Epithelial cell of proximal tubule (primary cell): ENCODE data around the gene PTCD1. TPM values are rescaled to one million over a fixed set of nuclear protein-coding genes. Genes with fewer than 3 reads are reported as not detected.

Experiments used
- DNase-seq: peaks from one replicate; pipeline ENCODE4 v3.0.0-alpha.2; 2011; ENCODE audit warnings: low read depth
- H3K4me3 ChIP-seq: 2 replicates; pipeline ENCODE4 v1.5.1; 2011; ENCODE audit warnings: low read depth, mild to moderate bottlenecking, low read length
- CTCF ChIP-seq: conservative IDR thresholded peaks from 2 replicates; pipeline ENCODE4 v1.5.1; 2012; ENCODE audit warnings: low read depth, mild to moderate bottlenecking, low read length
- total RNA-seq: library from RNA; depleted of rRNA; stranded (reverse); fragments of >200 nt; gene quantifications from 2 replicates; pipeline ENCODE4 v1.2.3, GENCODE V29; 2015

Gene PTCD1
- total RNA-seq, 1 donor from 2014 or later = 4.0 TPM

DNA sequence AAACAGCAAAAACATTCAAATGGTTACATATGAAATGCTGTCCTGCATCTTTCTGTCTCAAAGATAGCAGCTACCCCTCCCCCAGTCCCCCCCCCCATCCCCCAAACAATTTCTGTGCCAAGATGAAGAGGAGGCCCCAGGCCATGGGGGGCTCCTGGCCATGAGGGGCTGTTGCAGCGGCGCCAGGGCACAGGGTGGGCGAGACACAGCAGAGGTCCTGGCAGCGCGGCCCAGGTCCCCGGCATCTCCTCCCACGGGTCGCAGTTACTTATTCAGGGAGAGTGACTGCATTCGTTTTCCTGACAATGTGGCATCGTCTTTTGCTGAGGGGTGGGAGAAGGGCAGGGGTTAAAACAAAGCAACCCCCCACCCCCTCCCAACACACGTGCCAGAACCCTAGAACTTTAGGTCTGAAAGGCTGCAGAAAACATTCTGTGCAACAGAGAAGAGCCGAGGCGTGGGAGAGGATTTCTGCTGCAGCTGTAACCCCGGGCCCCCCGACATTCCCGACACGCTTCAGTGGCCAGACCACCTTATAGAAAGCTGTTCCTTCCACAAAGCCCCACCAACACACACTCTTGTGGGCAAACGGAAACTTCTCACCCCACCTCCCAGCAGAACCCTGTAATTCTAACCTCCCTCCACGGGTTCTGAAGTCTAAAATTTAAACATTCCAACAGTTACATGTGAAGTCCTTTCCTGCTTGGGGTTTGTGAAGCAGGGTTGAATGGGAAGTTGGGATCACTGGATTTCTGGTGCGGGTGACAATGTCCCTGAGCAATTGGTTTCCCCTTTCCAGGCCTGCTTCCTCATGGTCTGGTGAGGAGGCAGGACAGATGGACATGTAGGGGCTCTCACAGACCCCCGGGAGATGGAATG, 41.9 kb downstream of the PTCD1 start:
- no peak for DNase-seq
- no peak overlapping the region for H3K4me3 ChIP-seq
- no peak for TF ChIP-seq CTCF

DNA sequence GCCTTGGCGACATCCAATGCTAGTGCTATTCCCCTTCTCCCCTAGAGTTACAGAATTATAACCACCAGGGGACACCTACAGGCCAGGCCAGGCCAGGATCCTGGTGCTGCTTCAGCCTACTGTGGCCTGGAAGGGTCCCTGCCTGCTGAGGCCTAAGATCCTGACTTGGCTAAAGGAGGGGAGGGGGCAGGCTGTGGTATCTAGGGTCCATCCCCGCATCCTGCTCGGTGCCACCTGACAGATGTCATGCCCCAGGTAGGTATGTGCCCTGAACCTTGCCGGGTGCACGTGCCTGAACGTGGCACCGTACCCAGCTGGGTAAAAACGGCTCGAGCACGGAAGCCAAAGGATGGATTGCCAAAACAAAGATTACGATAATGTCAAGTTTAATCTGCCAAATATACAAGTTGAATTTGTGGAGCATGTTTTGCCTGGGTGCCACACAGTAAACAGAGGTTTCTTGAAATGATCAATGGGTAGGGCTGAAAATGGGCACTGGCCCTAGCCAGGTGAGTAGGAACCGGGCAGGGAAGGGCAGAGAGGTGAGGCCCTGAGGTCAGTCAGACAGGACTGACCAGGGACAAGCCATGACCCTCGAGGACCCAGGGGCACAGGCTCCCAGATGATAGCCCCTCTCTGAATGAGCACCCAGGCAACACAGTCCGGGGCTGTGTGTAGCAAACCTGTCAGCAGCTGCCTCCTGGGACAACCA, 42.8 kb downstream of the PTCD1 start:
- peak; percentile 25 for TF ChIP-seq CTCF
- no peak overlapping the region for H3K4me3 ChIP-seq
- no peak for DNase-seq

GRCh38 chr7:99394188-99394502, 44.5 kb downstream of the PTCD1 start:
- no peak overlapping the region for H3K4me3 ChIP-seq
- no peak for TF ChIP-seq CTCF
- DNase-seq = no peak

DNA sequence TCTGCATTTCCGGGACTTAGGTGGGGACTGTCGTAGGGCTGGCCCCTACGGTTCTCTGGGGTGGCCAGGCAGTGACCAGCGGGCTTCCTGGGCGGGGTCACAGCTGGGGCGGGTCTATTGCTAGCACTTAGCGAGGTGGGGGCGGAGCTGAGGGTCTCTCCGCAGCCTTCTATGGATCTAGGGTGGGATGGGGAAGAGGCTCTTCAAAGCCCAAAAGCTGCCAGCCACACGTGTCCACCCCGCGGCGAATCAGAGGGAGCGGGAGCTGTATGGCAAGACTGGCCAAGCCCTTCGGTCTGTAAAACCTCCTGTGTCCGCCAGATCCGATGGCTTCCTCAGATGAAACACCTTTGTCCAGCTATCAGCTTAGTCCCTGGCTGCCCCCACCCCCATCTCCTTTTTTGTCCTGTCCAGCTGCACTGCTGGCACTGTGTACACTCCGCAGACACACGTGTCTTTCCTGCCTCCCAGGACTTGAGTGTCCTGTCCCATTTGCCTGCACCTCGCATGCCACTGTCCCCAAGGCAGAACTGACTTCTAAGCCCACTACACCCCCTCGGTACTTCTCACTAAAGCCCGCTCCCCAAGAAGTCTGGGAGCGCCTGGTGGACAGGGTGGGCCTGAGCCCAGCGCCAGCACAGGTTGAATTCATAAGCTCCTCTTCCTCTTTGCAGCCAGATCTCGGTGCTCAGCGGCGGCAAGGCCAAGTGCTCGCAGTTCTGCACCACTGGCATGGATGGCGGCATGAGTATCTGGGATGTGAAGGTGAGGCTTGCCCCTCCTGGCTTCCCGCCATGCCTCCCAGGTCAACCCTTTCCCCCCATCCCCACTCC, 45.0 kb downstream of the PTCD1 start:
- DNase-seq = no peak
- no peak for TF ChIP-seq CTCF
- H3K4me3 ChIP-seq = no peak overlapping the region

DNA sequence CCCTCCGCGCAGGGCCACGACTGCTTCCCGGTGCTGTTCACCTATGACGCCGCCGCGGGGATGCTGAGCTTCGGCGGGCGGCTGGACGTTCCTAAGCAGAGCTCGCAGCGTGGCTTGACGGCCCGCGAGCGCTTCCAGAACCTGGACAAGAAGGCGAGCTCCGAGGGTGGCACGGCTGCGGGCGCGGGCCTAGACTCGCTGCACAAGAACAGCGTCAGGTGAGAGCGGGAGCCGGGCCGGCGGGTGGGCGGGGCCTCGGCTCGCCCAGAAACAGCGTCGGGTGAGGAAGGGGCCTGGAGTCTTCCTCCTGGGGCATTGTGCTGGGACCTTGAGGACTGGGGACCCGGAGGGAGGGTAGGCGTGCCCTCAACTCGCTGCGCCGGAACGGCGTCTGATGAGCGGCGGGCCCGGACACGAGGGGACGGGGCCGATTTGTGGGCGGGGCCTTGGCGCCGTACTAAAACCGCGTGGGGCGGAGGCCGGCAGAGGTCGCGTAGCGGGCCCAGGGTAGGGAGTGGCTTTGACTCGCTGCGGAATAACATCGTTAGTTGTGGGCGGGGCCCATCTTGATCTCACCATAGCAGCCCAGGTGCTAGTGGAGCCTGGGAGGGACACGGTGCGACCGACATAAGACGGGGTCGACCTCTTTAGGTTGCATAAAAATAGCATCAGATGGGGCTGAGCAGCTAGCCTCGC, 45.8 kb downstream of the PTCD1 start:
- TF ChIP-seq CTCF = no peak
- DNase-seq = no peak
- H3K4me3 ChIP-seq = no peak overlapping the region

DNA sequence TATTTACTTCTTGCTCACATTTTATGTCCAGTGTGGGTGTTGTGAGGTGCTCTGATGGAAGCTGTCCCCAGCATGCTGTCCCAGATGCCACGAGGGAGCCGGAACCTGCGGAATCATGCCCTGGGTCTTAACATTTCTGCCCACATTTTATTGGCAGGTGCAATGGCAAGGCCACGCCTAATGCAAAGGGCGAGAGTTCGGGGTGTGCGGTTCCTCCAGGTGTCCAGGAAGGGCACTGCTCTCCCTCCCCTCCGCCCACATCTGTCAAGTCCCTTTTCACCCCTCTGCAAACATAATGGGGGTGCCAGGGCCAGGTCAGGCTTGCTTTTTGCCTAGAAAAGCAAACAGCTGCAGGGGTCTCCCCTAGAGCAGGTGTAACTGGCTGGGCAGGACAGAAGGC, 46.6 kb downstream of the PTCD1 start:
- TF ChIP-seq CTCF = no peak
- no peak overlapping the region for H3K4me3 ChIP-seq
- DNase-seq = no peak
